ENCODE data around the gene CSF1. TPM values are rescaled to one million over a fixed set of nuclear protein-coding genes. Genes with fewer than 3 reads are reported as not detected.
A peak's percentile ranks its signal among the peaks of the same experiment; 100 is the strongest.

CSF1 gene
- polyA plus RNA-seq, 1 donor (not counting 4 experiments of a cell fraction or from before 2014, with no cell fraction given) = 1.8 TPM

- no peak overlapping the region for H2AFZ ChIP-seq (ENCODE audit: control insufficient read depth, low read length)
- peaks cover 23% of the 10 kb centered on the region for H3K27me3 ChIP-seq (ENCODE audit: control insufficient read depth, extremely low read depth, insufficient read depth, low read length)
- no peak overlapping the region for H3K4me3 ChIP-seq (ENCODE audit: control insufficient read depth in 2 of 3, extremely low read depth in 1 of 3, insufficient read depth in 2 of 3, low read depth in 1 of 3, low read length in 3 of 3)
- DNase-seq (ENCODE audit: low read depth, low spot score) (no peak), FAIRE-seq (no peak)
- H3K36me3 ChIP-seq (ENCODE audit: control insufficient read depth in 2 of 2, extremely low read depth in 1 of 2, insufficient read depth in 2 of 2, low read length in 2 of 2) = no peaks in the 10 kb centered on the region
- no peak overlapping the region for H3K9ac ChIP-seq (ENCODE audit: control insufficient read depth, extremely low read depth, insufficient read depth, low read length)
- peaks cover 11% of the 10 kb centered on the region for H3K4me1 ChIP-seq (ENCODE audit: control insufficient read depth, extremely low read depth, insufficient read depth, low read length)
- H3K9me3 ChIP-seq (ENCODE audit: control insufficient read depth, low read depth, low read length) = no peaks in the 10 kb centered on the region
- H3K4me2 ChIP-seq (ENCODE audit: control insufficient read depth, extremely low read depth, insufficient read depth, low read depth, low read length) = no peak overlapping the region
- H4K20me1 ChIP-seq (ENCODE audit: control insufficient read depth, extremely low read depth, insufficient read depth, low read length) = no peaks in the 10 kb centered on the region
- no peak for TF ChIP-seq CTCF (optimal IDR thresholded peaks at IDR 0.05 in 1 of 3, IDR thresholded peaks at IDR 0.05 in 1 of 3, conservative IDR thresholded peaks at IDR 0.05 in 1 of 3; ENCODE audit: extremely low read depth in 1 of 3, insufficient read depth in 2 of 3, low read length in 3 of 3)
- TF ChIP-seq EZH2 (IDR thresholded peaks at IDR 0.05; ENCODE audit: low read length) = no peak
- dilution Hi-C loops (cut with MboI; ENCODE audit: extremely low pct_ligation_motif_present, low sequenced_read_pairs) = no loop called here
- H3K9me1 ChIP-seq (ENCODE audit: control insufficient read depth, extremely low read depth, insufficient read depth, low read length) = no peaks in the 10 kb centered on the region
- H3K79me2 ChIP-seq (ENCODE audit: control insufficient read depth, insufficient read depth, low read length) = no peaks in the 10 kb centered on the region
- H3K27ac ChIP-seq (ENCODE audit: control insufficient read depth, insufficient read depth, low read length) = no peak overlapping the region
Measured at GRCh38 chr1:109909561-109909960, 1.1 kb upstream of the CSF1 start.

- no peak for TF ChIP-seq EZH2 (IDR thresholded peaks at IDR 0.05; ENCODE audit: low read length)
- no peak for TF ChIP-seq CTCF (optimal IDR thresholded peaks at IDR 0.05 in 1 of 3, IDR thresholded peaks at IDR 0.05 in 1 of 3, conservative IDR thresholded peaks at IDR 0.05 in 1 of 3; ENCODE audit: extremely low read depth in 1 of 3, insufficient read depth in 2 of 3, low read length in 3 of 3)
- FAIRE-seq (no peak), DNase-seq (ENCODE audit: low read depth, low spot score) (no peak)
- no peaks in the 10 kb centered on the region for H3K79me2 ChIP-seq (ENCODE audit: control insufficient read depth, insufficient read depth, low read length)
- peaks cover 23% of the 10 kb centered on the region for H3K27me3 ChIP-seq (ENCODE audit: control insufficient read depth, extremely low read depth, insufficient read depth, low read length)
- H3K27ac ChIP-seq (ENCODE audit: control insufficient read depth, insufficient read depth, low read length) = no peak overlapping the region
- H3K9ac ChIP-seq (ENCODE audit: control insufficient read depth, extremely low read depth, insufficient read depth, low read length) = peak overlapping the region; percentile 72
- peak overlapping the region; percentile 78 for H2AFZ ChIP-seq (ENCODE audit: control insufficient read depth, low read length)
- no peaks in the 10 kb centered on the region for H3K9me3 ChIP-seq (ENCODE audit: control insufficient read depth, low read depth, low read length)
- no peaks in the 10 kb centered on the region for H3K36me3 ChIP-seq (ENCODE audit: control insufficient read depth in 2 of 2, extremely low read depth in 1 of 2, insufficient read depth in 2 of 2, low read length in 2 of 2)
- peak overlapping the region; percentile 76 for H3K4me2 ChIP-seq (ENCODE audit: control insufficient read depth, extremely low read depth, insufficient read depth, low read depth, low read length)
- H4K20me1 ChIP-seq (ENCODE audit: control insufficient read depth, extremely low read depth, insufficient read depth, low read length) = no peaks in the 10 kb centered on the region
- peak overlapping the region; percentile 47 to 65 (median 60) for H3K4me3 ChIP-seq (ENCODE audit: control insufficient read depth in 2 of 3, extremely low read depth in 1 of 3, insufficient read depth in 2 of 3, low read depth in 1 of 3, low read length in 3 of 3)
- no peaks in the 10 kb centered on the region for H3K9me1 ChIP-seq (ENCODE audit: control insufficient read depth, extremely low read depth, insufficient read depth, low read length)
- peaks cover 11% of the 10 kb centered on the region for H3K4me1 ChIP-seq (ENCODE audit: control insufficient read depth, extremely low read depth, insufficient read depth, low read length)
- dilution Hi-C loops (cut with MboI; ENCODE audit: extremely low pct_ligation_motif_present, low sequenced_read_pairs) = no loop called here
Measured at GRCh38 chr1:109910963-109911798, 532 bp downstream of the CSF1 start.

Data from keratinocyte (primary cell).